HG03045 (cell line): Measurements from ENCODE around the gene CDK14.
A peak's percentile ranks its signal among the peaks of the same experiment; 100 is the strongest.

Source experiments
- ATAC-seq: cut with Tn5 transposase; IDR thresholded peaks from one replicate; pipeline ENCODE4 v1.9.1; 2021; ENCODE audit warnings: mild to moderate bottlenecking, moderate library complexity; ENCODE audit not compliant: unreplicated experiment

Gene CDK14

DNA sequence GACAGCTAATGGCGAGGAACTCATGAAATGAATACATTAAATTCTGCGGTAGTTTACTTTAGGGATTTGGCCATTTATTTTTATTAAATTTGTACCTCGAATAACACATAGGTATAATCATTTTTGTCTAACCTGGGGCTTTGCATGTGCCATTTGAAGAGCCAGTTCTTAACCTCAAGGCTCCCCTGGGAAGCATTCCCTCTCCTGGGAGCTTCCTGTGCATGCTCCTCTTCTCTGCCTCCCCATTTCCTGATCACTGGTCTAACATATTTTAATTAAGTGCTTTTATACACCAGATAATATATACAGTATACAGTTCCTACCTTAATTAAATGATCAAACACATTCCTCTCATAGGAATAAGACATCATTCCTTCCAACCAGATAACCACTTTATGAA is 484.2 kb downstream of the CDK14 start:
- ATAC-seq: no peak

DNA sequence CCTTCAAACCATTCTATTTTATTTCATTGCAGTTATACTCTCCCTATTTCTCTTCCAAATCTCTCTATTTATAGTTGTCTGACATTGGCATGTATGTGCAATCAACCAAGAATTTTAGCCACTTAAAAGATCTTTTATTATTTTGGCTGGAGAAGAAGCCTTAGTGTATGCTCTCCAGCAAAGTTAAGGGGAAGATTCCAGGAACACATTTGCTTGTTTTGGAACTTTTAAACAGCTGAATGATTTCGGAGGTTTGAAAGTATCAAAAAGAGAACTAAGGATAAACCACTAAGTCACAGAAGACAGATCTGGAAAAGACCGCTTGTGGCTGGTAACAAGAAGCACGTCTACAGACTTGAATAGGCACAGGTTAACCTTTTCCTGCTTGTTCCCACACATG is 485.9 kb downstream of the CDK14 start:
- ATAC-seq: no peak

DNA sequence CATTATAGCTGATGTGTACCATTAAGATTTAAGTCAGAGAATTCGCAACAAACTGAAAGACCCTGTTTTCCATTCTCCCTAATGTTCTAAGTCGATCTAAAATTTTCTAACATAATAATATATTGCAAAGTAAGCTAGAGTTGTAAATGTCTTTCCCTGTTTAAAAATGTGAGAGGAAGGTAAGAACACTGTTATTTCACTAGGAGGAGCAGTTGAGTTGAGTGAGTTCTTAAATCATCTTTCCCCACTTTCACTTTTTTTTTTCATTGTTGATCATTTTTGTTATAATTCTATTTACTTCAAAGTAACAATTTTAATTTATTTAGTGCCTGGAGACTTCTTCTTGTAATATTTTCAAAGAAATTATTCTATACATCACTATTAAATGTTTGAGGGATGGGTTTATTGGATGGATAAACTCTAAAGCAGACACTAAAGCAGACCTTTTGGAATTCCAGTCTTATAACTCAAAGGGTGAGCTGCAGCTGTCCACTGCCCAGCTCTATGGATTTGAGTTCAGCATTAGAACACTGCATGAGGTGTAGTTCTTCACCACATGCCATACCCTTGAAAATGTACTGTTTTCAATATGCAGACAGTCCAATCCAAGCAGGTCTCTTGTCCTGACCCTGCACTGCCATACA is 486.9 kb downstream of the CDK14 start:
- ATAC-seq: no peak

DNA sequence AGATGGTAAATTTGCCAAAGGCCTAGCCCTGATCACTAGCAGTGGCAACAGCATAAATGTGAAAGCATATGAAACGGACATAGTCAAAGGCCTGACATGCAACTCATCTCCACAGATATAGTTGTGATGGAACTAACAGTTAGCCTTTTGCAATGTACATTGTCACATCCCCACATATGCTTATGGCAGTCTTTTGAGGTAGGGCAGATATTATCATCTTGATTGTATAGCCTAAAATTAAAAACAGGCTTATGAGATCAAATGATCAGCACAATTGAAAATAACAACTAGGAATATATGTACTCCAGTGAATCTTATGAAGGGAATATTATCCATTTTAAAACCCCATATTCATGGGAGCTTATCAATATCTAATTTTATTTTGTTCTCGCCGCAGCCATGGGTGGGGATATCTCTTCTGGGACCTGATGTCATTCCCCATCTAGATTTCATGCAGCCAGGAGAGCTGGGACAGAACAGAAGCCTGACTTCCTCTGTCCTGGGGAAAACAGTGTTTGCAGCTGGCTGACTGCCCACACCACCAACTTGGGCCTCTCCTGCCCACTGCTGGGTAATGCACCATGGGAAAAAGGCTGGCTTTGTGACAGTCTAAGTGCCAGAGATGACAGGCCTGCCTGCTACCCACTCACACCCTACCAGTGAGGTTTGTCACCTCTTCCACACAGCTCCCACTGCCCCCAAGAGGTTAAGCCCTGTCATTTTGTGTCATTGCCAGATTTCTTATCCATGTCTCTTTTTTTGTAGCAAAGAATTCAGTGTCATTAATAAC is 487.9 kb downstream of the CDK14 start:
- ATAC-seq: no peak

DNA sequence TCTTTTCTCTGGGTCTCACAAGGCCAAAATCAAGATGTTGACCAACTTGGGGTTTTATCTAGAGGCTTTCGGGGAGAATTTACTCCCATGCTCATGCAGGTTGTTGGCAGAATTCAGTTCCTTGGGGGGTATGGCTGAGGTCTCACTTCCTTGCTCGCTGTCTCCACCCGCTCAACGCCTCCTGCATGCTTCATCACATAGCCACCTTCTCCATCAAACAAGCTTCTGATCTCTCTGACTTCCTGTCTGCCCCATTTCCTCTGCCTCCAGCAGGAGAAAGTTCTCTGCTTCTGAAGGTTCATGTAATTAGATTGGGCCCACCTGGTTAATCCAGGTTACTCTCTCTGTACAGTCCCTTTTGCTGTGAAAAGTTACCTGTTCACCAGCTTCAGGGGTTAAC is 489.1 kb downstream of the CDK14 start:
- no peak for ATAC-seq

DNA sequence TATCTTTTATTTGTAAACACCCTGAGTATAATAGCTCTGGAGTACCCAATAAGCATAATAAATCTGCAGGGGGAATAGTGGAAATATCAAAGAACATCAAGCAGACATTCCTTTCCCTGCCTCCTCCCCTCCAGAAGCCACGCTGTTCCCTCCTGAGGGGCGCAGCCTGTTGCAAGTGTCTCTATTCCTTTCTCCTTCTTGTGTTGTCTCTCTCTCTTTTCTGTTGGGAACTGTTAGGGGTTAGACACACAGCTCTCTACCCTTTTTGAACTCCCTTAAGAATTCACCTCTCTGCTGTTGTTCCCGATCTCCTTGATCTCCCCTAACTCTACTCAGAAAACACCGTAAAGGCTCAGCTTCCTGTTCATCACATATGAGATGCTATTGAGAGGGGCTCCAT is 490.1 kb downstream of the CDK14 start:
- ATAC-seq: no peak

DNA sequence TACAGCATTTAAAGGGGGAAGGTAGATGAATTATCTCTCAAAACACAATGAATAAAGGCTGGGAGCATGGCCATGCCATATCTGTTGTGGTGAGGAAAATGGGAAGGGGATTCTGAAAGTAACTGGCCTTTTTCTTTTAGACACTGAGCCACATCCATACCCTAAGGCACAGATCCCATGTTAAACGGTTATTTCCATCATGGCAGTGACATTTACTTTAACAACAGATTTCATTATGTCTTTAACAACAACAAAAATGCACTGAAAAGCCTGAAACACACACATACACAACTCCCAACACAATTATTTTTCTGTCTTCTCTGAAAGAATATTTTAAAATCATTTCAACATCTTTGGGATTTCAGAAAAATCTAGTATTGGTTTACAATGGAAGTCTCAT is 492.0 kb downstream of the CDK14 start:
- ATAC-seq: no peak

DNA sequence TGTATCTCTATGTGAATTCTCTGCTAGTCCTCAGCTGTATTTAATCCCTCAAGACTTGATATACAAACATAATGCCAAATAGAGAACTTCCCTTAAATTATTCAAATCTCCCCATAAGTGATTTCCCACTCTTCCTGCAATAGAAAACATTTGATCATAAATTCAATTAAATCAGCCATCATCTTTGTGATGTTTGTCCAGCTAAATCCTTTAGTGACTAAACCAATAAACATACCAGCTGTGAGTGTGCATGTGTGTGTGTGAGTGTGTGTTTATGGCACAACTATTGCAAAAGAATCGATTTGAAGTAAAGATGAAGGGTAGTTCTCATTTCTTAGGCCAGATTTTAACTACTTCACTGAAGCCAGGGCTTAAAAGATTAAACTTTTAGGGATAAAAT is 492.6 kb downstream of the CDK14 start:
- ATAC-seq: no peak

DNA sequence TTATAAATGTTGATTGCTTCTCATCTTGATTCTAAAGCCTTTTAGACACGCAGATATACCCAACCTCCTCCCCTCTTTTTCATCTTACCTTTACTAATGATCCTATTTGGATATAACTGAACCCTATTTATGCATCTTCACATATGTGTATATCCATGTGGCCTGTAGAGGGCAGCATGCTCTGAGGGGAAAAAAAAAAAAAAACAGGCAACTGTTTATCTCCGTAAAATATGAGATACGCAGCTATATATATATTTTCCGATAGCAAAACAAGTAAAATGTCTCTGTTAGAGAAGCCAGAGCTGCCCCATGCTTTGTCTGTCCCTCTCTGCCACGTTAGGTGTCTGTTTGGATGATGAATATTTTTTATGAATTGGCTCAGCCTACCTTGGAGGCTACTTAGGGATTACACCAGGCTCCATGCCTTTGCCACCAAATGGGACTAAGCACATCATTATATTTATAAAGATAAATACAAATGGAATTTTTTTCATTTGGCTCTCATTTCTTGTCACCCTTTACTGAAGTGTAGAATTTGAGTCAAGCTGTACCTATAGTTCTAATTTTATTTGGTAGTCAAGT is 493.4 kb downstream of the CDK14 start:
- ATAC-seq: peak; percentile 60

DNA sequence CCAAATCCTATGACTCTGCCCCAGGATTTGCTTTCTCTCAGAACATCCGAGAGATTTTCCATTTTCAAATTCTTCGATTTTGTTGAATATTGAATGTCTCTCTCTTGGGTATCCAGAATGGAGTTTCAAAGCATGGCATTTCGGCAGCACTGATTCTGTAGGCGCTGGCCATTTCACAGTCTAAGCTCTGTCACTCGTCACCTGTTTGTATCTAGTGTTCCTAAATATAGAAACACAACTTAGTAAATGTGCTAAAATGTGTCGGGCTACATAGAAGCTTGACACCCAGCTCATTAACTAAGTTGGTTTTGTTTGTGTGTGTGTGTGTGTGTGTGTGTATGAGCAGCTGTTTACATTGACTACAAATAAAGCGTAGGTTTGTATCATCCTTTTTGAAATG is 494.6 kb downstream of the CDK14 start:
- no peak for ATAC-seq

DNA sequence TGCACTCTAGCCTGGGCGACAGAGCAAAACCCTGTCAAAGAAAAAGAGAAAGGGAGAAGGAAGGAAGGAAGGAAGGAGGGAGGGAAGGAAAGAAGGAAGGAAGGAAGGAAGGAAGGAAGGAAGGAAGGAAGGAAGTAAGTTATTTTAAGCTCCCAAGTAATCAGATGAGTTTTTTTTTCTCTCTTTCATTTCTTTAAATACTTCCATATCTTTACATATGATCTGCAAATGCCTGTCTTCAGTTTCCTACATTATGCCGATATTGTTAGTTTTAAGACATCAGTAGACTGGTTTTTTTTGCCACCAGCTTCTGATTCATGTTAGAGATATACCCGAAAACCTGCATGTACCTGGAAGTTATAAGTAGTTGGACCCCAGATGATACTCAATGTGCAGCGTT is 495.5 kb downstream of the CDK14 start:
- ATAC-seq: no peak

DNA sequence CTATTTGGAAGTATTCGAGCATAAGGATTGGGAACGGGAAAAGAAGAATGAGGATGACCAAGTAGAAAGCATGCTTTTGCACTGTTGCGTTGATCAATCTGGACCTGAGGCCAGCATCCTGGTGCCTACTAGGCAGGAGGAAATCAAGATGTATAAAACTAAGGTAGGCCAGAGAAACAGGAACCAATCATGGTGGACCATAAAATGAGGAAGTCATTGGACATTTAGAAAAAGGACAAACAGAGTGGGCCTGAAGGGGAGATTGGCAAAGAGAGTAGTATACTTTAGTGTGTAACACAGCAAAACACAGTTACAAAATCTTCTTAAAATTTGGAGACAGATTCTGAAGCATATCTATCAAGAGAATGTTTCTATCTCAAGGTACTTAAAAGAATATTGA is 497.1 kb downstream of the CDK14 start:
- no peak for ATAC-seq

DNA sequence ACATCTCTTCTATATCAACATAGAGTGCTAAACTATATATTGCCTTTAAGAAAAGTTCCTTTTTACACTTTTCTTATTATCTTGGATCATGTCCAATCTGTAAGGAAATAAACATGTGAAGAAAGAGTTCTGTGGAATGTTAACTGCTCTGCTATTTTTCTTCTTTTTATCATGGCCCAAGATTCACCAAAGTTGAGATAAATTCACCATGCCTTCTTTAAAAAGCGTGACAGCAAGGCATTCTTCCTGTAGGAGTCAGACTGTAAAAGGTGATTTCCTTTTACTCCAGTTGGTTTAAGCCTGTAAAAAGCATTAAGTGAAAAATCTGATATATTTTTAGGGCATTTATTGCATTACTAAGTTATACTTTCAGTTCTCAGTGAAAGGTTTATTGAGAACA is 502.4 kb downstream of the CDK14 start:
- no peak for ATAC-seq

DNA sequence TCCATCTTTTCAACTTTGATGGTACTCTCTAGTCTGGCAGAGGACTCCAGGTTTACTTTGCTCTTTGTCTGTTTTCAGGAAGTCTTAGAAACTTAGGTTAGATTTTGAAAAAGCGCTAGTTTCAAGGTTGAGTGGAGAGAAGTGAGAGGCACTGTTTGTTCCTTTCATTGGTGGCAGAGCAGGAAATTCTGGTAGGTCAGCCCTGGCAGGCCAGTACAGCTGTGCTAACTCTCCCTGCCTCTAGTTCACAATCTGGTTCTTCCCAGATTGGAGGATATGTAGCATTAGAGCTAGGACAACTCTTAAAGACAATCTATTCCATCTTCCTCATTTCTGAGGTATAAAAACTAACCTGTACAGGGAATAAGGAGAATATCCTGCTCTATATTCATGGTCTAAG is 507.2 kb downstream of the CDK14 start:
- no peak for ATAC-seq

DNA sequence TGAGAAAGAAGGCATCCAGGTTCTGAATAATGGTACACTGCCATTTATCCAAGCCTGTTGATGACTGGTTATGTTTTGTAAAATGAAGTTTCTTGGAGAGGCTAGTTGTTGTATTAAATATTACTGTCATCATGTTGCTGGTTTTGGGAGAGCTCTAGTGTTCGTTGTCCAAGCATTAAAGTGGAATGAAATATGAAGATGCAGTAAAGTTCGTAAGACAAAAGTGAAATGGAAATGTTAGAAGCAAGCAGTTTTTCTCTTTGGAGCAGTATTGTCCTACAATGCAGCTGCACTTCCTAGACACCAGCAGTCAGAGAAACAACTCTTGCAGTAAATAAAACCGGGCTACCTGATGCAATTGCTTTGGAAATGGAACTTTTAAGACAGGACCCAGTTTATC is 511.3 kb downstream of the CDK14 start:
- ATAC-seq: no peak

DNA sequence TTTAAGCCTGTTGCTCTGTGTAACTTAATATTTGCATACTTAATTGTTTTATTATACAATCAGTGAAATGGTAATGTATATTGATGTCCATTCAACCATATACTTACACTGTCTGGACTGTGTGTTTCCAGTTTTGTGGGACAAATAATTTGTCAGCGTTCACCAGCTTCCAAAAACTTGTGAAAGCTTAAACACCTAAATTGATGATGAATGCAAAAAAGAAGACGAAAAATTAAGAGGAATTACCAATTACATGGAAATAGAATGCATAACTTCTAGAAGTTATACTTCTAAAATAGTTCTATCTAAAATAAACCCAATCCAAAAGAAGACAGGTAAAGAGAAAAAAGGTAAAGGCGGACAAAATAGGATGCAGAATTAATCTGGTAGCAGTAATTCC is 513.1 kb downstream of the CDK14 start:
- no peak for ATAC-seq

DNA sequence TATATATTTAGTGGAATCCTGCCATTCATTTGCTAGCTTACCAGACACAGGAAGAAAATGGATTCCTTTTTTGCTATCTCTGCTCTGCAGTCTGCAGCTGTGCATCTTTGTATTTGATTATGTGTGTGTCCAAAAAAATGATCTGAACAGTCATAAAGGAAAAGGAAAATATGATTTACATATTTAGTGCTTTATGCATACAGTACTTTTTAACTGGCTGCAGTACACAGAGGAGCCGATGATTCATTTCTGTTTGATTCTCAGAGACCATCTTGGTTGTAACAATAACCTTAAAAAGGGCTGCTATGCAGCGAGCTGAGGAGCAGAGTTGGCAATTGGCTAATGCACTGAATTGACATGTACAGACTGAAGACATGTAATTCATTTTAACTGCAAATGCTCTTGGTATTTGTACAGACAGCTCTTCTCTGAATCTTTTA is 516.8 kb downstream of the CDK14 start:
- no peak for ATAC-seq

DNA sequence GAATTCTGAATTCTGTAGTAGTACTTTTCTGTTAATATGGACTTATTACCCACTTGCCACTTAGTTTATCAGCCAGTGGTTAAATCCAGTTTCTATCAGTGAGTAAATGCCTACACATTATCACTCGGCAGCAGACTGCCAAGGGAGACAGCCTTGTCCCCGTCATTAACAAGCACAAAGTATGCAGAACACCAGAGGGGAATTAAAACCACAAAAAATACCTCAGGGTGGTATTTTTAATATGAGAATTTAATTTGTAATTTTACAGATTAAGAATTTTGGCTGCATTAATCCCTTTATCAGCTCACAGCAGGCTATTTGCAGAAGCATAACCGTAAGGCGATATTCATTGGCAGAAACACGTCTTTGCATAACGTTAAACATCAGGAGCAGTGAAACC is 518.1 kb downstream of the CDK14 start:
- no peak for ATAC-seq

DNA sequence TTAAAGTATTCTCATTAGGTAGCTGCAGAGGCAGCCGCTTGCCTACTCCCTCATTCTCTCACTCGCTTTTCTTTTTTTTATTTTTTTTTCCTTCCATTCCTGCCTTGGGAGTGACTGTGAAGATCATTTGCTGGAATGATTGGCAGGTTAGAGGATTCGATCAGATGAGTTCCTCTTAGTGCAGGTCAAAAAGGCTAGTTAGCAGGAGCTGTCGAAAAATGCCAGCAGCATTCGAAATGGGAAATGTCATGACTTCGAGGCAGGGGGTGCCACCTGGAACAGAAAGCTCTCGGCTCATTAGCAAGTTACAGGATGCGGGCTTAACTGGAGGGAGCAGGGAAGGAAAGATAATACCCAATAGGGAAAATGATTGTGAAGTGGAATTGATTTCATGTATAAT is 530.6 kb downstream of the CDK14 start:
- ATAC-seq: no peak

DNA sequence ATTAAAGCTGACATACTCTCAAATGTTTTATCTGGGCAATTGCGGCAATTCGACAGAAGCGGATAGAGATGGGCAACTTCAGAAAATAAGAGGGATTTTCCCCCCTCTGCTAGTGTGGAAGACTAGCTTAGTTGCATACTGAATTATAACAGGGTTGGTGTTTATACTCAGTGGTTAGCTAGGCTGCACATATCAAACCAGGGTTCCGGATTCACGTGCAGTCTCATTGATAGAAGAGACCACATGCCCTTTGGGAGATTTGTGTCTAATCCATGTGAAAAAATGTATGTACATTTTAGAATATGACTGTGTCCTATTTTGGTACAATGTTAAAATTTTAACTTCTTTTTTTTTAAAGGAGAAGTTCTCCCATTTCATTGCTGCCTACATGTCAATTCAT is 531.2 kb downstream of the CDK14 start:
- ATAC-seq: no peak

DNA sequence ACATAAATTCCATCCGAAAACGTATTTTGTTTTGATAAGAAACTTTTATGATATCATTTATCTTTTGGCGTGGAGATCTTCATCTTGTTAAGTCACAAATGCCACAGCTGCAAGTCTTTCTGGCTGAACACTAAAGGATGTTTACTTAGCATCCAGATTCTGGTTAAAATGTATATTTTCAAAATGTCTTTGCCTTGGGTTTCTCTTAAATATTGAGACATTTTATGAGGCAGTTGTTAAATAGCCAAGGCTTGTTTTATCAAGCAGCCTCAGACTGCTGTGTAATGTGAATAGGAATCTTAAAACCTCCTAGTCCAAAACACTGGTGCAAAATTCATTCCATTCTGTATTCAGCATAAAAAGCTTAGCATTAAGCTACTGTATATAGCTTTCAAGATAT is 531.8 kb downstream of the CDK14 start:
- ATAC-seq: no peak

DNA sequence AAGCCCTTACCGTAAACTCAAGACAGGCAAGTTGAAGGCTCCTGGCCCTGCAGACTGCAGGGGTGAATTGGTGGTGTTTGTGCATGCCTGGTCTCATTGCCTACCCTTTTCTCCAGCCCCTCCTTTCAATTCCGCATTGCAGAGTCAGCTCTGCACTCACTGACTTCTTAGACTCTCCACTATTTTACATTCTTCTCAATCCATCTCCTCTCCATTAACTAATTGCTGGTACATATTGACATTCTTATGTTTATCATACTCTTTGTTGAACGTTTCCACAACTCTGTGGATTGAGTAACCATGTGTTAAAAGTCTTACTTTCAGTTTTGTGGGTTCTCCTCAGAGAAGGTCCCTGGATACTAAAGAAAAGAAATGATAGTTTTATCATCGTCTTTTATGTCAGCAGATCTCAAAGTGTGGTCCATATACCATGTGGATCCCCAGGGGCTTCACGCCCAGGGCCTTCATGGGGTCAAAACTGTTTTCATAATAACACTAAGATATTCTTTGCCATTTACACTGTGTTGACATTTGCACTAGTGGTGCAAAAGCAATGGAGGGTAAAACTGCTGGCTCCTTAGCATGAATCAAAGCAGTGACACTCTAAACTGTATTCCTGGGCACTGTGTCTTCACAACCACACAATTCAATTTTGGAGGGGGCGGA is 532.7 kb downstream of the CDK14 start:
- ATAC-seq: no peak
